Astrocyte (in vitro differentiated cells and primary cell): Measurements from ENCODE around the gene SUPT5H. TPM values are rescaled to one million over a fixed set of nuclear protein-coding genes. Genes with fewer than 3 reads are reported as not detected.

ENCODE experiments used
- DNase-seq: peaks from one replicate; pipeline ENCODE4 v3.0.0-alpha.2; 2010; ENCODE audit warnings: low read depth
- FAIRE-seq: peaks from 2 replicates; lab custom pipeline; 2011; peaks lifted over from hg19 to GRCh38; lab: Jason Lieb, UNC
- H2AFZ ChIP-seq: 2 replicates; pipeline ENCODE4 v1.6.0; 2012; ENCODE audit warnings: low read depth, low read length, inconsistent platforms
- H3K27ac ChIP-seq: 2 replicates; pipeline ENCODE4 v1.5.1; 2011; ENCODE audit warnings: low read depth, low read length, inconsistent platforms
- H3K27me3 ChIP-seq: 2 replicates; pipeline ENCODE4 v1.6.0; 2011; ENCODE audit warnings: low read length, inconsistent platforms; ENCODE audit not compliant: insufficient read depth
- H3K36me3 ChIP-seq: 2 replicates; pipeline ENCODE4 v1.5.1; 2011; ENCODE audit warnings: low read length, inconsistent platforms; ENCODE audit not compliant: insufficient read depth
- H3K4me1 ChIP-seq: 2 replicates; pipeline ENCODE4 v1.5.1; 2011; ENCODE audit warnings: low read length, inconsistent platforms; ENCODE audit not compliant: insufficient read depth
- H3K4me2 ChIP-seq: 2 replicates; pipeline ENCODE4 v1.6.0; 2012; ENCODE audit warnings: low read length, inconsistent platforms
- H3K4me3 ChIP-seq: 2 replicates; pipeline ENCODE4 v1.5.1; 2011; ENCODE audit warnings: low read depth, mild to moderate bottlenecking, low read length, inconsistent platforms; ENCODE audit not compliant: insufficient read depth
- H3K79me2 ChIP-seq: 2 replicates; pipeline ENCODE4 v1.6.0; 2012; ENCODE audit warnings: mild to moderate bottlenecking, low read length, inconsistent platforms; ENCODE audit not compliant: insufficient read depth
- H3K9ac ChIP-seq: 2 replicates; pipeline ENCODE4 v1.6.0; 2012; ENCODE audit warnings: mild to moderate bottlenecking, low read length, inconsistent platforms
- H3K9me3 ChIP-seq: 2 replicates; pipeline ENCODE4 v1.5.1; 2012; ENCODE audit warnings: low read depth, mild to moderate bottlenecking, low read length, inconsistent platforms; ENCODE audit not compliant: insufficient read depth
- H4K20me1 ChIP-seq: 2 replicates; pipeline ENCODE4 v1.6.0; 2012; ENCODE audit warnings: low read length, inconsistent platforms; ENCODE audit not compliant: insufficient read depth
- H3K27ac Mint-ChIP-seq: one replicate; pipeline ENCODE4 v1.8.0; 2021; ENCODE audit warnings: mild to moderate bottlenecking, mixed read lengths; ENCODE audit not compliant: unreplicated experiment
- H3K27me3 Mint-ChIP-seq: one replicate; pipeline ENCODE4 v1.8.0; 2021; ENCODE audit warnings: low read depth, mixed read lengths; ENCODE audit not compliant: unreplicated experiment
- H3K36me3 Mint-ChIP-seq: one replicate; pipeline ENCODE4 v1.8.0; 2021; ENCODE audit warnings: low read depth, mixed read lengths; ENCODE audit not compliant: unreplicated experiment
- H3K4me1 Mint-ChIP-seq: one replicate; pipeline ENCODE4 v1.8.0; 2021; ENCODE audit warnings: low read depth, mixed read lengths; ENCODE audit not compliant: unreplicated experiment
- H3K4me3 Mint-ChIP-seq: one replicate; pipeline ENCODE4 v1.8.0; 2021; ENCODE audit warnings: mild to moderate bottlenecking, moderate library complexity, mixed read lengths; ENCODE audit not compliant: unreplicated experiment
- H3K9me3 Mint-ChIP-seq: one replicate; pipeline ENCODE4 v1.8.0; 2021; ENCODE audit warnings: mild to moderate bottlenecking, mixed read lengths; ENCODE audit not compliant: unreplicated experiment
- CTCF ChIP-seq: IDR thresholded peaks from 2 replicates; pipeline ENCODE4 v1.5.1; 2011; ENCODE audit warnings: low read depth, mild to moderate bottlenecking, inconsistent platforms, low read length, moderate library complexity; ENCODE audit not compliant: insufficient read depth
- EZH2 ChIP-seq: IDR thresholded peaks from 2 replicates; pipeline ENCODE4 v1.6.1; 2012; ENCODE audit warnings: mild to moderate bottlenecking, low read length, inconsistent platforms; ENCODE audit not compliant: insufficient read depth
- total RNA-seq: library from RNA; stranded (reverse); gene quantifications from 2 replicates; pipeline ENCODE4 v1.2.1, GENCODE V29; 2021

SUPT5H gene
- total RNA-seq, 1 donor from 2014 or later: 171 TPM

GRCh38 chr19:39401070-39401548, 44.3 kb upstream of the SUPT5H start:
- TF ChIP-seq CTCF: no peak
- no peak for TF ChIP-seq EZH2
- DNase-seq (no peak), FAIRE-seq (no peak)
- H3K9me3 Mint-ChIP-seq: no peaks in the 10 kb centered on the region
- no peaks in the 10 kb centered on the region for H3K9me3 ChIP-seq
- H3K9ac ChIP-seq: peak overlapping the region; percentile 96
- peak overlapping the region; percentile 94 for H3K4me2 ChIP-seq
- H3K36me3 ChIP-seq: no peaks in the 10 kb centered on the region
- H3K4me1 Mint-ChIP-seq: peaks cover 24% of the 10 kb centered on the region
- no peaks in the 10 kb centered on the region for H3K79me2 ChIP-seq
- peak overlapping the region; percentile 95 for H3K27ac Mint-ChIP-seq
- H3K4me3 Mint-ChIP-seq: peak overlapping the region; percentile 15
- no peaks in the 10 kb centered on the region for H3K27me3 ChIP-seq
- no peak overlapping the region for H2AFZ ChIP-seq
- H3K36me3 Mint-ChIP-seq: peaks cover 2% of the 10 kb centered on the region
- H3K27ac ChIP-seq: peak overlapping the region; percentile 97
- no peaks in the 10 kb centered on the region for H3K27me3 Mint-ChIP-seq
- H3K4me3 ChIP-seq: no peak overlapping the region
- peaks cover 47% of the 10 kb centered on the region for H3K4me1 ChIP-seq
- no peaks in the 10 kb centered on the region for H4K20me1 ChIP-seq

DNA sequence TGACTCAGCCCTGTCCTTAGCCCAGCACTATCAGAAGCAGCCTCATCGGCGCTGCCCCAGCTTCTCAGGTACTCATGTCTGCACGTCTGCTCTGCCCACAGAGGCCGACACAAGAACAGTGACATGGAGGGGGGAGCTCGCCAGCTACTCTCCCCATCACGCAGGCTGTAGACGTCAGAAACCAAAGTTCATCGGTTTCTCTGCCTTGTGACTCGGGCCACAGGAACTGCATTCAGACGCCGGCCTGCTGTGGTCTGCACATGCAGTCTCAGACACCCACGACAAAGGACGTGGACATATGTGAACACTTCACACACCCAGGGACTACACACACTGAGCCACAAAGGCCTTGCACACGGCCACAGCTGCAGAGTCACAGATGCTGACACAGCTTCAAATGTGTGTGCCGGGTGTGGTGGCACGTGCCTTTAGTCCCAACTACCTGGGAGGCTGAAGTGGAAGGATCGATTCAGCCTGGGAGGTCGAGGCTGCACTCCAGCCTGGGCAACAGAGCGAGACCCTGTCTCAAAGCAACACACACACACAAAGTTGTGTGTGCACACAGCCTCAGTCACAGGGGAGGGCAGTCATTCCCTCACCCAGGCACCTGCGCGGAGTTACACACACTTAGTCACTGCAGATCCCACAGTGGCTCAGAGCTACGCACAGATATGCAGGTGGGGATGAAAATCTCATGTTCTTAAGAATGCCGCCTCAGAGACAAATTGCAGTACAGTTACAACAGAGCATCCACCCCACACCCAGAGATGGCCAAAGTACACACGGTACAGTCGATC, 43.6 kb upstream of the SUPT5H start:
- H3K4me2 ChIP-seq: peak overlapping the region; percentile 94
- H3K27me3 Mint-ChIP-seq: no peaks in the 10 kb centered on the region
- H3K9me3 ChIP-seq: no peaks in the 10 kb centered on the region
- peak overlapping the region; percentile 11 for H2AFZ ChIP-seq
- H3K27ac Mint-ChIP-seq: peak overlapping the region; percentile 95
- peaks cover 26% of the 10 kb centered on the region for H3K4me1 Mint-ChIP-seq
- H3K4me3 Mint-ChIP-seq: peak overlapping the region; percentile 75
- peak overlapping the region; percentile 48 for H3K4me3 ChIP-seq
- H3K4me1 ChIP-seq: peaks cover 49% of the 10 kb centered on the region
- H4K20me1 ChIP-seq: no peaks in the 10 kb centered on the region
- peaks cover under 1% of the 10 kb centered on the region for H3K79me2 ChIP-seq
- TF ChIP-seq CTCF (no peak), EZH2 (no peak)
- H3K9ac ChIP-seq: peak overlapping the region; percentile 96
- FAIRE-seq: no peak
- H3K27ac ChIP-seq: peak overlapping the region; percentile 97
- H3K36me3 Mint-ChIP-seq: peaks cover 2% of the 10 kb centered on the region
- DNase-seq: peak; percentile 85
- H3K36me3 ChIP-seq: no peaks in the 10 kb centered on the region
- no peaks in the 10 kb centered on the region for H3K9me3 Mint-ChIP-seq
- no peaks in the 10 kb centered on the region for H3K27me3 ChIP-seq
